Testis (tissue), 5 donors: ENCODE data around the gene NTMT2. TPM values are rescaled to one million over a fixed set of nuclear protein-coding genes. Genes with fewer than 3 reads are reported as not detected.
"Not testable (repeated sequence)": the region's sequence is repeated elsewhere in the genome, so short reads cannot be mapped to it uniquely, and the experiment has no call there.

Source experiments
- DNase-seq: peaks from one replicate; pipeline ENCODE4 v3.0.0-alpha.2; 2019
- H3K27ac ChIP-seq, 2 donors: fragments of 200-600 bp; sonication (generic); one replicate each; pipeline ENCODE4 v1.5.1; 2019
- H3K27me3 ChIP-seq: fragments of 200-600 bp; sonication (generic); one replicate; pipeline ENCODE4 v1.5.1; 2019
- H3K36me3 ChIP-seq: fragments of 200-600 bp; sonication (generic); one replicate; pipeline ENCODE4 v1.5.1; 2017; ENCODE audit warnings: low read depth; ENCODE audit errors: missing control alignments
- H3K4me1 ChIP-seq: fragments of 200-600 bp; sonication (generic); one replicate; pipeline ENCODE4 v1.5.1; 2019
- H3K4me3 ChIP-seq, 2 donors: fragments of 200-600 bp; sonication (generic); one replicate each; pipeline ENCODE4 v1.5.1; 2017 to 2019
- H3K9me3 ChIP-seq: fragments of 200-600 bp; sonication (generic); one replicate; pipeline ENCODE4 v1.5.1; 2017
- CTCF ChIP-seq, 3 experiments: fragments of 450-650 bp in 2 of 3; fragments of 200-600 bp in 1 of 3; sonication (generic) in 1 of 3; IDR thresholded peaks; one replicate each; pipeline ENCODE4 v1.5.1; 2016 to 2019; ENCODE audit warnings: antibody characterized with exemption in 3 of 3, mild to moderate bottlenecking in 2 of 3, moderate library complexity in 1 of 3
- POLR2A ChIP-seq: fragments of 450-650 bp; IDR thresholded peaks from one replicate; pipeline ENCODE4 v1.6.1; 2017; ENCODE audit warnings: antibody characterized with exemption, mild to moderate bottlenecking, moderate library complexity
- WGBS, 2 donors: methylation state at CpG; one replicate each; pipeline ENCODE4 v1.1.5; 2018; 5-methylcytosine and 5-hydroxymethylcytosine counted together
- intact Hi-C: fragments of 100-400 bp; cut with DNase I; formaldehyde crosslinking; loops from one replicate; pipeline ENCODE4 v1.15.1; 2023; ENCODE audit warnings: low total_unique reads
- long read RNA-seq, 2 donors: transcript quantifications; one replicate each; lab custom pipeline, GENCODE V29; 2026
- polyA plus RNA-seq: library from polyadenylated mRNA; stranded (reverse); fragments of 350-450 nt; fragmentation: Illumina TruSeq; extraction: RNeasy Lipid Tissue Mini Kit (QIAGEN cat#74804); gene quantifications from one replicate; pipeline ENCODE4 v1.2.3, GENCODE V29; 2014; ENCODE audit warnings: low read depth, low replicate concordance; ENCODE audit not compliant: insufficient read depth
- total RNA-seq, 2 donors: library from RNA; depleted of rRNA; stranded (reverse); fragments of >200 nt; gene quantifications; one replicate each; pipeline ENCODE4 v1.2.3, GENCODE V29; 2016

The NTMT2 gene
- total RNA-seq, result 1 to 10 TPM in 1 of 2 donors, not detected in 1; 1.8 TPM
- not detected for polyA plus RNA-seq
- long read RNA-seq, donor 1, result 0 reads
- long read RNA-seq, donor 2, result 0 reads

- intact Hi-C loops, result no loop called here
- WGBS, 2 donors, result 72 to 79% methylated on average over 8 of the region's 8 CpGs
- Histone ChIP-seq H3K27ac (no peak within 1 kb of the TSS), H3K9me3 (no peaks in the 10 kb centered on the region), H3K36me3 (no peaks in the 10 kb centered on the region), H3K4me3 (no peak within 1 kb of the TSS), H3K4me1 (no peaks in the 10 kb centered on the region), H3K27me3 (no peaks in the 10 kb centered on the region)
- TF ChIP-seq POLR2A, result no peak
- no peak for TF ChIP-seq CTCF (IDR thresholded peaks at IDR 0.05)
- DNase-seq, result no peak
Observed at GRCh38 chr1:170145770-170146676, at the start of gene NTMT2. TSS of gene NTMT2 (plus strand) at chr1:170145959. CDS start at chr1:170146108, 149 bp downstream.

GRCh38 chr1:170095976-170096748, 49.6 kb upstream of the NTMT2 start:
- TF ChIP-seq CTCF (IDR thresholded peaks at IDR 0.05), result no peak
- no peak for TF ChIP-seq POLR2A
- intact Hi-C loops, result no loop called here
- Histone ChIP-seq H3K27ac (no peak overlapping the region), H3K4me1 (no peaks in the 10 kb centered on the region), H3K36me3 (no peaks in the 10 kb centered on the region), H3K27me3 (no peaks in the 10 kb centered on the region), H3K4me3 (no peak overlapping the region), H3K9me3 (no peaks in the 10 kb centered on the region)
- DNase-seq, result no peak

GRCh38 chr1:170096806-170097340, 48.9 kb upstream of the NTMT2 start:
- Histone ChIP-seq H3K4me3 (no peak overlapping the region), H3K27me3 (no peaks in the 10 kb centered on the region), H3K9me3 (no peaks in the 10 kb centered on the region), H3K4me1 (no peaks in the 10 kb centered on the region), H3K36me3 (no peaks in the 10 kb centered on the region), H3K27ac (no peak overlapping the region)
- intact Hi-C loops, result no loop called here
- no peak for DNase-seq
- WGBS, 2 donors, result 77 to 78% methylated on average over 4 of the region's 4 CpGs
- TF ChIP-seq POLR2A (no peak), CTCF (IDR thresholded peaks at IDR 0.05) (no peak)

- no peak for DNase-seq
- Histone ChIP-seq H3K36me3 (no peaks in the 10 kb centered on the region), H3K27ac (no peak overlapping the region), H3K4me3 (no peak overlapping the region), H3K27me3 (no peaks in the 10 kb centered on the region), H3K9me3 (no peaks in the 10 kb centered on the region), H3K4me1 (no peaks in the 10 kb centered on the region)
- intact Hi-C loops, result no loop called here
- TF ChIP-seq CTCF (IDR thresholded peaks at IDR 0.05) (no peak), POLR2A (no peak)
- 29 to 40% methylated on average over 4 of the region's 4 CpGs for WGBS, 2 donors
Observed at GRCh38 chr1:170097449-170097948, 48.3 kb upstream of the NTMT2 start.

GRCh38 chr1:170113140-170113539, 32.6 kb upstream of the NTMT2 start:
- DNase-seq, H3K36me3 ChIP-seq, H3K27me3 ChIP-seq, H3K4me3 ChIP-seq, H3K4me1 ChIP-seq, H3K27ac ChIP-seq, H3K9me3 ChIP-seq, intact Hi-C loops: not testable (repeated sequence)
- WGBS, 2 donors, result 96 to 100% methylated on average over 3 to 8 of the region's 8 CpGs
